HG02943 (cell line): ENCODE data around the gene RSRC1.
"Not testable (repeated sequence)": the region's sequence is repeated elsewhere in the genome, so short reads cannot be mapped to it uniquely, and the experiment has no call there.

ENCODE experiments used
- ATAC-seq: cut with Tn5 transposase; IDR thresholded peaks from one replicate; pipeline ENCODE4 v1.9.1; 2021; ENCODE audit warnings: mild to moderate bottlenecking, low read depth, moderate library complexity; ENCODE audit not compliant: unreplicated experiment

Gene RSRC1

DNA sequence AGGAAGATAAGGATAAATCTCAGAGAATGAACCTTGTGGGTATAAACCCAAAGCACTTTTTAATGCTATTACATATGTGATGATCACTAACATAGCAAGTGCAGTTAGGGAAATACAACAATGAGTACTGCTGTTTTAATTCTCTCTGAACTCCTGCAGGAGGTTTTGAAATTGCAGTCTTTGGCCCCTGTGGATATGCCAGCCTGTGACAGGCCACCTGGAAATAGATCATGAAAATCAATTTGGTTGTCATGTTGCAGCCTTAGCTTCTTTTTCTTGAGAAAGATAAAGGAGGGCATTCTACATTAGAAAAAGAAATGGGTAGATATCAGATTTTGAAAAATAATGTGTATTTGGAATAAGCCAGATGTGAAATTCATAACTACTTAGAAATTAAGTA, 103.6 kb downstream of the RSRC1 start:
- no peak for ATAC-seq

DNA sequence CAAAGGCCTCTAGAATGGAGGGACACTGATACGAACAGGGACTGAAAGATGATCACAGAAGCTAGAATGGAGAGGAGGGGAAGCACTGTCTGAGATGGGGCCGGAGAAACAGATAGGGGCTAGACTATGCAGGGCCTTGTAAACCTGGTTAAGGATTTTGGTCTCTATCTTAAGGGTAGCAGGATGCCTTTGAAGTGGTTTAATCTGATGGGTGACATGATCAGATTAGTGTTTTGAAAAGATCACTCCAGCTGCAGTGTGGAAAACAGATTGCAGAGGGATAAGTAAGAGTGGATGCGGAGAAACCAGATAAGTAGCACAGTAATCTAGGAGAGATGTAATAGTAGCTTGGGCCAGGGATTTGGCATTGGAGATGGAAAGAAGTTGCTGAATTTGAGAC, 108.1 kb downstream of the RSRC1 start:
- no peak for ATAC-seq

DNA sequence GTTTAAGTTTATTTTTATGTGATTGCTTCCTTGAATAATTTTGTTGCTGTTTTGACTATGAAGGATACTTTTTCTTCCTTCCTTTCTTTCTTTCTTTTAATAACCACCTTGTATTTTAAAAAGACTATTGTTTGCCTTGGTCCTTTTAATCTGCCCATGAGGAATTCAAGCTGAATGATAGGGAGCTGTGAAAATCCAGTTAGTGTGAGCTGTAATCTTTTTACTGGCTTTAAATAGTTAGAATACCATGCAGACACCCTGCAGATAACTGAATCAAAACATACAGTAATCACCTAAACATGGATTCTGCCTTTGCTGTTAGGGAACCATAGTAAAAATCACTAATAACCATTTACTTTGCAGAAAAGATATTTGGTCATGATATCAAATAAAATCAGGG, 110.7 kb downstream of the RSRC1 start:
- ATAC-seq = no peak

DNA sequence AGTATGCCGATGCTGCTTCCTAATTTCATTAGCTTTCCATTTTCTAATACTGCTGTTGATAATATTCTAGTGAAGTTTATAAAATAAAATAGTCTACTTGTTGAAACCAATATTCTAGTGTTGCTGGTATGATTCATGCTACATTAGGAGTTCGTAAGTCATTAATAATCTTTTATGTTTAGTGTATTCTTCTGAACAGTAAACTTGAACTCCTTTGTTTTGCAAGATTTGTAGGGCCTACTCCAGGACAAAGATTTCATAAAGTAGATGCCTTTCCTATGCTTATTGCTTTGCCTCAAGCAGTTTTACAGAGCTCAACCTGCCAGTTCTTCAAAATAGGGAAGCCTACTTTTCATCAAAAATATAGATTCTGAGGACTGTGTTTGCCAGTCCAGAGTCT, 111.5 kb downstream of the RSRC1 start:
- no peak for ATAC-seq

DNA sequence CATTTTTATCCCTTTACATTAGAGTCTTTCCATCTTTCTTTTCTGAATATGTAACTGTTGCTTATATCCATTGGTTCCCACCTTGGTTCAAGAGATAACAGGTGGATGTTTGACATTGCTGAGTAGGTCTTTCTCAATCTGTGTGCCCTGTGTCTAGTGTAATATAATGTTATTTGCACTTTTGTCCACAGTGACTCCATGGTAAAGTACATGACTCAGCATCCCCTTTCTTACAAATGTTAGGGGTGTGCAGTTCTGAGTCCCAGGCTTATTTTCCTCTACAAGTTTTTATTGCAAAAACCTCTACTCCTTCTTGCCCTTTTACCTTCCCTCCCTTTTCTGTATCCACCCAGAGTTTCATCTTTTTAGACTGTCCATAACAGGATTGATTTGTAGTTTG, 116.5 kb downstream of the RSRC1 start:
- ATAC-seq = no peak

DNA sequence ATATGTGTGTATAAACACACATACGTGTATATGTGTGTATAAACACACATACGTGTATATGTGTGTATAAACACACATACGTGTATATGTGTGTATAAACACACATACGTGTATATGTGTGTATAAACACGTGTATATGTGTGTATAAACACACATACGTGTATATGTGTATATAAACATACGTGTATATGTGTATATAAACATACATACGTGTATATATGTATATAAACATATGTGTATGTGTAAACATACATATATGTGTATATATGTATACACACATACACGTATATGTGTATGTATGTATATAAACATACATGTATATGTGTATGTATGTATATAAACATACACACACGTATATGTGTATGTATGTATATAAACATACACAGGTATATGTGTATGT, 119.1 kb downstream of the RSRC1 start:
- ATAC-seq = not testable (repeated sequence)

DNA sequence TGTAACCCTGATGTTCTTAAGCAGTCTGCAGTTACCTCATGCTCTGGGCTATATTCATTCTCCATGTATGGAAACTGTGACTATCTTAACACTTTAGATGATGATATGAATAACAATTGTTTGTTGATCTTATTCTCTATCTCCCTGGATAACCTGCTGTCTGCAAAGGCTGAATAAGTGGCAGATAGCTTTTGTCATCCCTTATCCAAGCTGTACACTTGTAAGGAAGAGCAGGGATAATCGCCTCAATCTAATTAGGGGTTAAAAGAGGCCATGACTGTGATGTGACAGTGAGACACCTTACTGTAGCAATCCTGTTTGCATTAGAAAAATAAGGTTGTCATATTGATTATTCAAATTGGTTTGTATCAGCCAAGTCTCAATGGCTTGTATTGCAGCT, 123.9 kb downstream of the RSRC1 start:
- no peak for ATAC-seq

DNA sequence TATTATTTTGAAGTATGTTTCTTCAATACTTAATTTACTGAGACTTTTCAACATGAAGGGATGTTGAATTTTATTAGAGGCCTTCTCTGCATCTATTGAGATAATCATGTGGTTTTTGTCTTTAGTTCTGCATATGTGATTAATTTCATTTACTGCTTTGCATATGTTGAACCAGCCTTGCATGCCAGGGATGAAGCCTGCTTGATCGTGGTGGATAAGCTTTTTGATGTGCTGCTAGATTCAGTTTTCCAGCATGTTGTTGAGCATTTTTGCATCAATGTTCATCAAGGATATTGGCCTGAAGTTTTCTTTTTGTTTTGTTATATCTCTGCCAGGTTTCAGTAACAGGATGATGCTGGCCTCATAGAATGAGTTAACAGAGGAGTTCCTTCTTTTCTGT, 134.4 kb downstream of the RSRC1 start:
- ATAC-seq = no peak

DNA sequence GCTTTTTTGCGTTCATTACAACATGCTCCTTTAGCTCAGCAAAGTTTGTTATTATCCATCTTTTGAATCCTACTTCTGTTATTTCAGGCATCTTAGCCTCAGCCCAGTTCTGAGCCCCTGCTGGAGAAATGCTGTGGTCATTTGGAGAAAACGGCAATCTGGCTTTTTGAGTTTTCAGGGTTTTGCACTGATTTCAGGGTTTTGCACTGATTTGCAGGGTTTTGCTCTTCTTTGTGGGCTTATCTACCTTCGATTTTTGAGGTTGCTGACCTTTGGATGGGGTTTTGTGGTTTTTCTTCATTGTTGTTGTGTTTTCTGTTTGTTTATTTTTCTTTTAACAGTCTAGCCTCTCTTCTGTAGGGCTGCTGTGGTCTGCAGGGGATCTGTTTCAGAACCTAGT, 137.4 kb downstream of the RSRC1 start:
- ATAC-seq = no peak

DNA sequence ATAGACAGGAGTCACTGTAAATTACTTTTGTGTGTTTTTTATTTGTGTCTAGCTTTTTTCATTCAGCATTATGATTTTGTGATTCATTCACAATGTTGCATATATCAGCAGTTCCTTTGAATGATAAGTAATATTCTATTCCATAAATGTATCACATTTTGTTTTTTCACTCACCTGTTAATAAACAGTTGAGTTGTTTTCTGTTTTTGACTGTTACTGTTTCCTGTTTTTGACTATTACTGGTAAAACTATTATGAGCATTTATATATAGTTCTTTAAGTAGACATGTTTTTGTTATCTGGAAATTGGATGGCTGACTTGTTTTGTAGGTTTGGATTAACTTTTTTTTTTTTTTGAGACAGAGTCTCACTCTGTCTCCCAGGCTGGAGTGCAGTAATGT, 138.4 kb downstream of the RSRC1 start:
- ATAC-seq = no peak

DNA sequence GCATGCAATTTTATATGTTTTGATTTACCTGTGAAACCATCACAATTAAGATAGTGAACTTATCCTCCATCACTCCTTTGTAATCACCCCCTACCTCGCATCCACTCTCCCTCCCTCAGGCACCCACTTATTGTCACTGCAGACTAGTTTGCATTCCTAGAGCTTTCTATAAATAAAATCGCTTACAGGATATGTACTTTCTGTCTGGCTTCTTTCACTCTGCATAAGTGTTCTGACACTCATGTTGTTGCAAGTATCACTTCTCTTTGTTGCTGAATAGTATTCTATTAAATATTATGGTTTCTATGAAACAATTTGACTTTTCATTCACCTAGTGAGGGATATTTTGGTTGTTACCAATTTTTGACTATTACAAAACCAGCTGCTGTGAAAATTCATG, 139.3 kb downstream of the RSRC1 start:
- no peak for ATAC-seq

DNA sequence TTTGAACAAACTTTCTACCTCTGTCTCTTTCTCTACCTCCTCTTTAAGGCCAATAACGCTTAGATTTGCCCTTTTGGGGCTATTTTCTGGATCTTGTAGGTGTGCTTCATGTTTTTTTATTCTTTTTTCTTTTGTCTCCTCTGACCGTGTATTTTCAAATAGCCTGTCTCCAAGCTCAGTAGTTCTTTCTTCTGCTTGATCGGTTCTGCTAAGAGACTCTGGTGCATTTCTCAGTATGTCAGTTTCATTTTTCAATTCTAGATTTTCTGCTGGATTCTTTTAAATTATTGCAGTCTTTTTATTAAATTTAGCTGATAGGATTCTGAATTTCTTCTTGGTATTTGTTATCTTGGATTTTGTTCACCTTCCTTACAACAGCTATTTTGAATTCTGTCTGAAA, 148.7 kb downstream of the RSRC1 start:
- no peak for ATAC-seq

DNA sequence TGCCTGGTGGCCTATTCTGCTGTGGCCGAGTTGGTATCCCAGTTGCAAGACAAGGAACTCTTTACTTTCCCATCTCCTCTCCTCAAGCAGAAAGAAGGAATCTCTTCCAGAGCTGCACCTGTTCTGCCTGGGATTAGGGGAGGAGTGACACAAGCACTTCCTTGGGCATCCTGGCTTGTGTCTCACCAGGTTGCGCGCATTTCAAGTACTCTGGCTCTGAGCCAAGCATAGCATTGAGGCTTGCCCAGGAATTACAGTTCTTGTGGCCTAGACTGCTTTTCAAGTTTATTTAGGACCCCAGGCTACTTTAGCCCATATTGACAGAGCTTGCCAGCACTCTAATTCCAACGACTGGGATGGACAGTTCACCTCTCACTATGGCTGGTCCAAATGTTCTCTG, 150.5 kb downstream of the RSRC1 start:
- no peak for ATAC-seq

DNA sequence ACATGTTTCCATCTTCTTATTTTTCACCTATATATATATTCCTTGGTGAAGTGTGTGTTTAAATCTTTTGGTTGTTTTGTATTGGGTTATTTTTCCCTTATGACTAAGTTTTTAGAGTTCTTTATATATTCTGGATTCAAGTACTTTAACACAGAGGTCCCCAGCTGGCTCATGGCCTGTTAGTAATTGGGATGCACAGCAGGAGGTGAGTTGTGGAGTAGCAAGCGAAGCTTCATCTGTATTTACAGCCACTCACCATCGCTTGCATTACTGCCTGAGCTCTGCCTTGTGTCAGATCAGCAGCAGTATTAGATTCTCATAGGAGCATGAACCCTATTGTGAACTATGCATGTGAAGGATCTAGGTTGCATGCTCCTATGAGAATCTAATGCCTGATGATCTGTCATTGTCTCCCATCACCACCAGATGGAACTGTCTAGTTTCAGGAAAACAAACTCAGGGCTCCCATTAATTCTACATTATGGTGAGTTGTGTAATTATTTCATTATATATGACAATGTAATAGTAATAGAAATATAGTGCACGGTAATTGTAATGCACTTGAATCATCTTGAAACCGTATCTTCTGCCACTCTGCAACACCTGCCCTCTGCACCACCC, 151.6 kb downstream of the RSRC1 start:
- no peak for ATAC-seq

DNA sequence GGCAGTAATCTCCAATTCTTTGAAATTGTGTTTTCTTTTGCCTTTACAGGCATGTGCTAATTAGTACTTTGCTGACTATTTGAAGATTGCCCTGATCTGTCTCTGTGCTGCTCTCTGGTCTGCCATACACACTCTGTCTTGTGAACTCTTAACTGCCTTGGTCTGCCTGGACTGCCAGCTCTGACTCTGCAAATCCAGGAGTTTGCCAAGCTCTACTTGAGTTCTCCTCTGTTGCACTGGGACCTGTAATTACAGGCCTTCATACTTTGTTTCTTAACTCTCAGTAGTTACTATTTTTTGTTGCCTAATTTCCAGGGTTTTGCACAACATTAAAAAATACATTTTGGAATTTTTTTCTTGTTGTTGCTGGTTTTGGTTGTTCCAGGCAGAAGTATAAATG, 155.0 kb downstream of the RSRC1 start:
- ATAC-seq = no peak

DNA sequence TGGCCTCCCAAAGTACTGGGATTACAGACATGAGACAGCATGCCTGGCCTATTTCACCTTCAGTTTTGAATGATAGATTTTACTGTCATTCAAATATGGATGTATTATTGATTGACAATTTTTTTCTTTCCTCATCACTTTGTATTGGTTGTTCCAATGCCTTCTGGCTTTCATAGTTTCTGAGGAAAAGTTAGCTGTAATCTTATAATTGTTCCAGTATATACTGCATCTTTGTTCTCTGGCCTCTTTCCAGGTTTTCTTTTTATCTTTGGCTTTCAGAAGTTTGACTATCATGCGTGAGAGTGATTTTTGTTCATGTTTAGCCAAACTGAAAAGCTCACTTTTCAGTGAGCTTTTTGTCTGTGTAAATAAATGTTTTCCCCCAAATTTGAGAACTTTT, 157.1 kb downstream of the RSRC1 start:
- no peak for ATAC-seq

DNA sequence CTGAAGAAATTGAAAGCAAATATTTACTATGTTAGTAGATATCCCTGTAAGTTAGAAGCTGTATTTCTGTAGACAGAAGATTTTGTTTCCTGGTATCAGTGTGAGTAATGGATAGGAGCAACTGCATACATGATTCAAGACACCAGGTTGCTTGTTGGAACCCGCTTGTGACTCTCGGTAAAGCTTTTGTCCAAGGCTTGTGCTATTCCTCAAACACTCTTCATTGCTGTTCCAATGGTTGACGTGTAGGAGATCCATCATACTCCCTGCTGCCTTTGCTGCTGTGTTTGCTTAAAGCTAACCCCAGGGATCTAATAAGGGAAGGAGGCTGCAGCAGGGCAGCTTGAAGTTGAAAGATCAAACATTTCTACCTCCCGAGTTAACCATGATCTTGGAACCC, 160.1 kb downstream of the RSRC1 start:
- ATAC-seq = no peak

DNA sequence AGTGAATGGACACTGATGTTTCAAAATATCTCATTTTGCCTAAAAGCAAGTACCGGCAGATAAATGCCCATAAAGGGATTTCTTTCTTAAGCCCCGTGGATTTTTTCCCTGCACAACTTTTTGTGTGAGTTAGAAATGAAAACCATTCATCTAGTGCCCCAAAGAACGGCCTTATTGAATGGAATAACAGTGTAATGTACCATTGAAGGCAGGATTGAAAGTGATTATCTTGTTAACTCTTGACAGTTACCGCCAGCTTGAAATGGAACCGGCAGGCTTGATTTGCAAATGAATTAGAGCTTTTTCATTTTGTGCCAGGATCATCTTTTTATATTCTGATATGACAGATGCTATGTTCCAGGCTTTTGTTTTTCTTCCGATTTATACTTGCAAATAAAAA, 162.2 kb downstream of the RSRC1 start:
- no peak for ATAC-seq

DNA sequence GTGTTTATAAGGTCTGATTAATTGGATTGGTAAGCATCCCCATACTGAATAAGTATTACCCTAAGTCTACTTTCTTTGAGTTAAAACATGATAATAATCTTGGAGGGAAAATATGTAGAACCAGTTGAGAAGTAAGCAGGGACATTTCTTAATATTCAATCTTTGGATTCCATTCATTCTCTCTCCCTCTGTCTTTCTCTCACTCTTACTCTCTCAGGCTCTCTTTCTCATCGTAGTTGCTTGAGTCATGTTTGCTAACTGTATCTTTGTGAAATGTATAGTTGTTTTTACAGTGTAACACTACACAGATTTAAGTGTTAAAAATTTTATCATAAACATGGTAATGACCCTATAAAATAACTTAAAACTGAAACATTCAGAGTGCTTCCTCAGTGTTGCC, 163.8 kb downstream of the RSRC1 start:
- no peak for ATAC-seq

DNA sequence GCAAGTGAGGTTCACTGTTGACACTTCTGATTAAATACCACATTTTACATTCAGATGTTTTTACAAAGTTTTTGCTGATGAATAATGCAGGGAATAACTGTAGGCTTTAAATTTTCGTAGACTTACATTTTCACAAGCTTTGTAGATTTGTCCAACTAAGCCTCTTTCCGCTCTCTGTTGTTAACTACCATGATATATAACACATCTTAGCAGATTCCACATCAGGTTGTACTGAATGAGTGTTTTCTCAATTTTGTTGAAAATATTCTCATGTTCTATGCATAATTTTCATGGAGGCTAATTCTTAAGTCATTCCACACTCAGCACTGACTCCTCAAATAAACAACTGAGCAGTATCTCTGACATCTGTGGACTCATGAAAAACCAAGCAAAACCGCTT, 168.3 kb downstream of the RSRC1 start:
- no peak for ATAC-seq

DNA sequence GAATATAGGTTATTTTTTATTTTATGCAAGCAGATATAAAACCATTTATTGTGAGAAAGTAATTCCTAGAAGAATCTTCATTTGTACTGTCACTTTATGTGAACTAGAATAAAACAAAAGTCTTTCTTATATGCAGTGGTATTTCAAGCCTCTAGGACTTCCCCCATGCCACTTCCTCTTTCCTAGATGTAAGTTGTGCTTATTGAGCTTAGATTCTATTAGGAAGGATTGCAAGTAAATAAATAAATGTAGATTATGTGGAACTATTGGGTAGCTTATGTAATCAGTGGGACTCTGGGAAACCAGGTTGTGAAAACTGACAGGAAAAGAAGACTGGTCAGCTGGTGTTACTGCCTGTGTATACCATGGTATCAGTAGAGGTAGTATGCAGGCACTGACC, 169.7 kb downstream of the RSRC1 start:
- ATAC-seq = no peak

DNA sequence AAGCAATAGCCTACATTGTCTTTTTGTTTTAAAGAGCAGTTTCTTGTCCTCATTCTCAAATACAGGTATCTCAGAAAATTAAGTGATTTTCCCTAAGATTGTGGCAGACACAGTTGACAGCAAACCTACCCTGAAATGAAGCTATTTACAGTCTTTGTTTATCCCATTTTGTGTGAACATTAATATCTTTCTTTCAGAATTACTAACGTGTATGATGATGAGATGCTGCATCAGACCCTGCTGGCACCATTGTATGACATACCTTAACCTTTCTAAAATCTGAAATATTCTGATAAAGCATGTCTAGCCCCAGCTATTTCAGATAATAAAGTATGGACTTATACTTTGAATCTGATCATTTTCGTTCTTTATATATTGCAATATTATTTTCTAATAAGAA, 185.9 kb downstream of the RSRC1 start:
- ATAC-seq = no peak

DNA sequence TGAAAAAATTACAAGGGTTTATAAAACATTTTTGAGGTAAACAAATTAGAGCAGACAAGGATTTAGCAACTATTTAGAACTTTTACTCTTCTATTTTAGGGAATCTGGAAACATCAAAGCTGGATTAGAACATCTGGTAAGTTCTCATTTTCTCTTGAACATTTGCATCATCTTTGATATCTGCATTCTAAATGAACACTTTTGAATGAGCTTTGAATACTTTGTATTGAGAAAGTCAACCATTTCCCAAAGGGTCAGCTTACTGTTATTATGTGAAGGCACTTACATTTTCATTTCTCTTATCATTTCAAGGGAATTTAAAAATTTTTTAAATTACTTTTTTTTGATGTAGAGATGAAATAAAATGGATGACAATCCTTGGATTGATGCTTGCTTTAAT, 188.1 kb downstream of the RSRC1 start:
- ATAC-seq = no peak
